OCI-LY3 (cell line): ENCODE data around the gene IMP3.

ENCODE experiments used
- H2AFZ ChIP-seq: fragments of 200-600, 300-600 bp; shearing (Covaris generic); 2 replicates; pipeline ENCODE4 v1.6.0; 2014; ENCODE audit warnings: antibody characterized with exemption, low read depth, low read length
- H3K27ac ChIP-seq: fragments of 200-600, 300-600 bp; sonication (generic); 2 replicates; pipeline ENCODE4 v1.5.1; 2014; ENCODE audit warnings: mild to moderate bottlenecking, low read length, moderate library complexity, mixed read lengths
- H3K27me3 ChIP-seq: fragments of 200-600, 300-600 bp; sonication (generic); 2 replicates; pipeline ENCODE4 v1.6.1; 2014; ENCODE audit warnings: low read depth, low read length, mixed read lengths
- H3K36me3 ChIP-seq: fragments of 200-600, 300-600 bp; sonication (generic); replicated peaks from 2 replicates; pipeline ENCODE3; 2014; ENCODE audit warnings: low read depth, low read length, mixed read lengths
- H3K4me1 ChIP-seq: fragments of 300-600, 200-600 bp; sonication (generic); 2 replicates; pipeline ENCODE4 v1.6.1; 2014; ENCODE audit warnings: low read length, mixed read lengths
- H3K4me2 ChIP-seq: fragments of 200-600, 300-600 bp; sonication (generic); 2 replicates; pipeline ENCODE4 v1.6.1; 2014; ENCODE audit warnings: low read length, mixed read lengths
- H3K4me3 ChIP-seq: fragments of 300-600, 200-600 bp; sonication (generic); 2 replicates; pipeline ENCODE4 v1.5.1; 2014; ENCODE audit warnings: antibody characterized with exemption, mild to moderate bottlenecking, low read length, moderate library complexity
- H3K79me2 ChIP-seq: fragments of 300-600, 200-600 bp; shearing (Covaris generic); 2 replicates; pipeline ENCODE4 v1.6.1; 2014; ENCODE audit warnings: mild to moderate bottlenecking, low read length, mixed read lengths
- H3K9ac ChIP-seq: fragments of 300-600, 200-600 bp; shearing (Covaris generic); 2 replicates; pipeline ENCODE4 v1.6.0; 2014; ENCODE audit warnings: mild to moderate bottlenecking, low read length, moderate library complexity
- H3K9me3 ChIP-seq: fragments of 200-600, 300-600 bp; shearing (Covaris generic); 2 replicates; pipeline ENCODE4 v1.6.1; 2014; ENCODE audit warnings: low read length, mixed read lengths; ENCODE audit not compliant: insufficient read depth
- H4K20me1 ChIP-seq: fragments of 200-600, 300-600 bp; sonication (generic); 2 replicates; pipeline ENCODE4 v1.6.1; 2016; ENCODE audit warnings: low read length, mixed read lengths; ENCODE audit not compliant: insufficient read depth
- EZH2phosphoT487 ChIP-seq: fragments of 200-600 bp; shearing (Covaris generic); IDR thresholded peaks from 2 replicates; pipeline ENCODE4 v1.6.1; 2018; ENCODE audit warnings: antibody characterized with exemption, mixed run types, low read depth
- TF ChIP-seq, protein P1 (sequence below): fragments of 200-600, 300-600 bp; sonication (generic); IDR thresholded peaks from 2 replicates; pipeline ENCODE4 v1.5.1; 2014; ENCODE audit warnings: antibody characterized with exemption, low read length, low read depth

Gene IMP3

DNA sequence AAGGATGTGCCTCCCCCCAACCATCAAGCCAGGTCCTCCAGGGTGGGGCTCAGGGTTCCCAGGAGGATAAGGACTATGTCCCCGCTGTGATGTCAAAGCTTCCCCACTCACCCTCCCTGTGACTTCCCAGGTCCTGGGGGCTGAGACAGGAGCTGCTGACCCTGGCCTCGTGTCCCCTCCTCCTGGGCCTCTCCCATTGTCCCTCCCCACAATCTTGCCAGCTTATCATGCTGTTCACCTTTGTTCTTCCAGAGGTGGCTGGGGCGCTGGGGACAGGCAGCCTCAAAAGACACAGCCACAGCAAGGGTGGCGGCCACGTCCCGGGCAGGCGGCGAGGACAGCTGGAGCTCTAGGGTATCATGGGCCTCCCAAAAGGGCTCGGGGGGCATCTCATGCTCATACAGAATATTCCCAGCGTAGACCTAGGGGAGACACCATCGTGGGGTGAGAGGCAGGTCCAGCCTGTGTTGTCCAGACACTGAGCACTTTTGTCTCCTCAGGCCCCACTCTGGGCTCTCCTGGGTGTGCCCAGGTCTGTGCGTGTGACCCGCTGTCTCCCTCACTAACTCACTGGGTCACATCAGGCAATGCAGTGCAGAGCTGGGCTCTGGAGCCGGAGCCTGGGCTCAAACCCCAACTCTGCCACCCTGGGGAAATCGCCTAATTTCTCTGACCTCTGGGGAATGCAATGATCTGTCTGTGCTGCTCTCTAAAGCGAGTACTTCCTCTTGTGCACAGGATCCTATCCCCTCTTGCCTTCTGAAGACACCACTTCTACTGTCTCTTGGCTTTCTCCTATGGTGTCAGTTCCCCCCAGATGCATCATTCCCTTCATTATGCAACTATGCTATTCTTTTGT lies 37.7 kb upstream of the IMP3 start:
- no peak overlapping the region for H3K27ac ChIP-seq
- no peak overlapping the region for H2AFZ ChIP-seq

DNA sequence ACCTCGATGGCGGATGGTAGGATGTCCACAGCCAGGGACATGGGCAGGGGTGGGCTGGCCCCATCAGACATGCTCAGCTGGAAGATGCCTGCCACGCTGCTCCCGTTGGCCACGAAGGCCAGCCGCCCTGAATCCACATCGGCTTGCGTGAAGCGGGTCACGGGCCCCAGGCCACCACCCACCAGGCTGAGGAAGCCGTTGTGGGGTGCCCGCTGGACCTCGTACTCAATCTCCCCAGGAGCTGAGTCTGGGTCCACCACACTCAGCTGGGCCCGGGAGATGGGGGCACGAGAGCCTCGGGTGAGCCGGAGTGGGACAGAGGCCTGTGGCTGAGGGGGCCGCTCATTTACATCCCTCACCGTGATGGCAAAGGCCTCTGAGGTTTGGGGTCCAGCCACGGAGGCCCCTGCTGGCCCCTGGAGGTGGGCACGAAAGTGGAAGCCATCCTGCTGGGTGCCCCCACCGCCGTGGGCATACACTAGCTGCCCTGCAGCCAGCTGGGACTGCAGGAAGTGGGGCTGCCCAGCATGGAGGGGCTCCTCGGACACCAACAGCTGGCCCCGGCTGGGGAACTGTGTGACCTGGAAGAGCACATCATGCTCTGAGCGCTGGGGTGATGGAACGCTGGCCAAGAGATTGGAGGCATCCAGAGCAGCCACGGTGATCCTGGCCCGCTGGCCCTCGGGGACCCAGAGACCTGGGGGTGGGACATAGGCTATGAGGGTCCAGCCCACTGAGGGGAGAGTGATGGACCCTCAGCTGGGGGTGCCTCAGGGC lies 36.9 kb upstream of the IMP3 start:
- Histone ChIP-seq H2AFZ (no peak overlapping the region), H3K27me3 (peaks cover 4% of the 10 kb centered on the region; the same call in 1 of the 2 replicates), H3K4me2 (no peak overlapping the region), H3K9me3 (no peaks in the 10 kb centered on the region), H3K36me3 (no peaks in the 10 kb centered on the region), H3K9ac (no peak overlapping the region), H3K79me2 (no peaks in the 10 kb centered on the region), H3K4me3 (no peak overlapping the region), H3K27ac (no peak overlapping the region), H4K20me1 (no peaks in the 10 kb centered on the region), H3K4me1 (no peaks in the 10 kb centered on the region)
- TF ChIP-seq EZH2phosphoT487: no peak
- TF ChIP-seq, protein P1, sequence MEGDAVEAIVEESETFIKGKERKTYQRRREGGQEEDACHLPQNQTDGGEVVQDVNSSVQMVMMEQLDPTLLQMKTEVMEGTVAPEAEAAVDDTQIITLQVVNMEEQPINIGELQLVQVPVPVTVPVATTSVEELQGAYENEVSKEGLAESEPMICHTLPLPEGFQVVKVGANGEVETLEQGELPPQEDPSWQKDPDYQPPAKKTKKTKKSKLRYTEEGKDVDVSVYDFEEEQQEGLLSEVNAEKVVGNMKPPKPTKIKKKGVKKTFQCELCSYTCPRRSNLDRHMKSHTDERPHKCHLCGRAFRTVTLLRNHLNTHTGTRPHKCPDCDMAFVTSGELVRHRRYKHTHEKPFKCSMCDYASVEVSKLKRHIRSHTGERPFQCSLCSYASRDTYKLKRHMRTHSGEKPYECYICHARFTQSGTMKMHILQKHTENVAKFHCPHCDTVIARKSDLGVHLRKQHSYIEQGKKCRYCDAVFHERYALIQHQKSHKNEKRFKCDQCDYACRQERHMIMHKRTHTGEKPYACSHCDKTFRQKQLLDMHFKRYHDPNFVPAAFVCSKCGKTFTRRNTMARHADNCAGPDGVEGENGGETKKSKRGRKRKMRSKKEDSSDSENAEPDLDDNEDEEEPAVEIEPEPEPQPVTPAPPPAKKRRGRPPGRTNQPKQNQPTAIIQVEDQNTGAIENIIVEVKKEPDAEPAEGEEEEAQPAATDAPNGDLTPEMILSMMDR: no peak

More for the DNA sequence above, 37.7 kb upstream of the IMP3 start:
- no peaks in the 10 kb centered on the region for H3K4me1 ChIP-seq
- H4K20me1 ChIP-seq: no peaks in the 10 kb centered on the region
- no peaks in the 10 kb centered on the region for H3K79me2 ChIP-seq
- H3K36me3 ChIP-seq: no peaks in the 10 kb centered on the region
- no peaks in the 10 kb centered on the region for H3K9me3 ChIP-seq
- no peak for TF ChIP-seq EZH2phosphoT487
- TF ChIP-seq, protein P1: no peak
- no peak overlapping the region for H3K4me2 ChIP-seq
- no peak overlapping the region for H3K4me3 ChIP-seq
- H3K9ac ChIP-seq: no peak overlapping the region
- H3K27me3 ChIP-seq: peaks cover 4% of the 10 kb centered on the region; the same call in 1 of the 2 replicates

DNA sequence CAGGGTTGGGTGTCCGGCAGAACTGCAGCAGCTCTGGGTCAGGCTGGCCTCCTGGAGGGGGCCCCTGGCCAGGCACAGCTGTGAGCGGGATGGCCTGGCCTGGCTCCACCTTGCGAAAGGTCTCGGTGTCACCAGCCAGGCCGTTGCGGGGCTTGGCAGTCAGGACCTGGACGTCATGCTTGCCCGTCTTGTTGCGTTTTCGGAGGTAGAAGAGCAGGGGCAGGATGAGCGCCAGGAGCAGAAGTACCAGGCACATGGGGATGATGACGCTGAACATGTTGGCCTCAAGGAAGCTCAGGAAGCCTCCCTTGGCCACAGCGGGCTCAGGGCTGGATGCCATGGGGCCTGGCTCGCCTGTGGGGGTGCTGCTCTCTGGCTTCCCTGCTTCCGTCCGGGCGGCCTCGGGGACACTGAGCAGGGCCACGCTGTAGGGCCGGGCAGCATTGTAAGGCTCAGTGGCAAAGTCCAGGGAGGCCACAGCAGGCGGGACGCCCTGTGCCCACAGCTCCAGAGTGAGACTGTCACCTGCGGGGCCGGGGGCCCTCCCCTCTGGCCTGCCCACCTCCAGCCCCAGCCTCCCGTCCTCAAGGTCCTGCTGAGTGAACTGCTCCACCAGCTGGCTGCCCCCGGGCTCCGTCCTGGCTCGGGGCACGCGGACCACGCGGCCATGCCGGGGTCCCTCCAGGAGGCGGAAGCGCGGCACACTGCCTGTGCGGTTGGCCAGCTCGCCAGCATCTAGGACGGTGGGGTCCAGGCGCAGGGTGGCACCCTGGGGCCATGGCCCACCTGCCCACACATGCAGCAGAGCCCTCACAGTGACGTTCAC lies 35.8 kb upstream of the IMP3 start:
- H3K4me1 ChIP-seq: no peaks in the 10 kb centered on the region
- H4K20me1 ChIP-seq: no peaks in the 10 kb centered on the region
- TF ChIP-seq, protein P1: no peak
- no peak for TF ChIP-seq EZH2phosphoT487
- no peaks in the 10 kb centered on the region for H3K79me2 ChIP-seq
- no peak overlapping the region for H2AFZ ChIP-seq
- peaks cover 4% of the 10 kb centered on the region; the same call in 1 of the 2 replicates for H3K27me3 ChIP-seq
- H3K36me3 ChIP-seq: no peaks in the 10 kb centered on the region
- no peak overlapping the region for H3K27ac ChIP-seq
- H3K4me3 ChIP-seq: no peak overlapping the region
- no peak overlapping the region for H3K4me2 ChIP-seq
- no peaks in the 10 kb centered on the region for H3K9me3 ChIP-seq
- no peak overlapping the region for H3K9ac ChIP-seq
